HG02884 (cell line): Measurements from ENCODE around the gene NLRP4.

Experiments used
- ATAC-seq: cut with Tn5 transposase; IDR thresholded peaks from one replicate; pipeline ENCODE4 v1.9.1; 2021; ENCODE audit warnings: mild to moderate bottlenecking, moderate library complexity; ENCODE audit not compliant: unreplicated experiment

The NLRP4 gene, protein sequence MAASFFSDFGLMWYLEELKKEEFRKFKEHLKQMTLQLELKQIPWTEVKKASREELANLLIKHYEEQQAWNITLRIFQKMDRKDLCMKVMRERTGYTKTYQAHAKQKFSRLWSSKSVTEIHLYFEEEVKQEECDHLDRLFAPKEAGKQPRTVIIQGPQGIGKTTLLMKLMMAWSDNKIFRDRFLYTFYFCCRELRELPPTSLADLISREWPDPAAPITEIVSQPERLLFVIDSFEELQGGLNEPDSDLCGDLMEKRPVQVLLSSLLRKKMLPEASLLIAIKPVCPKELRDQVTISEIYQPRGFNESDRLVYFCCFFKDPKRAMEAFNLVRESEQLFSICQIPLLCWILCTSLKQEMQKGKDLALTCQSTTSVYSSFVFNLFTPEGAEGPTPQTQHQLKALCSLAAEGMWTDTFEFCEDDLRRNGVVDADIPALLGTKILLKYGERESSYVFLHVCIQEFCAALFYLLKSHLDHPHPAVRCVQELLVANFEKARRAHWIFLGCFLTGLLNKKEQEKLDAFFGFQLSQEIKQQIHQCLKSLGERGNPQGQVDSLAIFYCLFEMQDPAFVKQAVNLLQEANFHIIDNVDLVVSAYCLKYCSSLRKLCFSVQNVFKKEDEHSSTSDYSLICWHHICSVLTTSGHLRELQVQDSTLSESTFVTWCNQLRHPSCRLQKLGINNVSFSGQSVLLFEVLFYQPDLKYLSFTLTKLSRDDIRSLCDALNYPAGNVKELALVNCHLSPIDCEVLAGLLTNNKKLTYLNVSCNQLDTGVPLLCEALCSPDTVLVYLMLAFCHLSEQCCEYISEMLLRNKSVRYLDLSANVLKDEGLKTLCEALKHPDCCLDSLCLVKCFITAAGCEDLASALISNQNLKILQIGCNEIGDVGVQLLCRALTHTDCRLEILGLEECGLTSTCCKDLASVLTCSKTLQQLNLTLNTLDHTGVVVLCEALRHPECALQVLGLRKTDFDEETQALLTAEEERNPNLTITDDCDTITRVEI

DNA sequence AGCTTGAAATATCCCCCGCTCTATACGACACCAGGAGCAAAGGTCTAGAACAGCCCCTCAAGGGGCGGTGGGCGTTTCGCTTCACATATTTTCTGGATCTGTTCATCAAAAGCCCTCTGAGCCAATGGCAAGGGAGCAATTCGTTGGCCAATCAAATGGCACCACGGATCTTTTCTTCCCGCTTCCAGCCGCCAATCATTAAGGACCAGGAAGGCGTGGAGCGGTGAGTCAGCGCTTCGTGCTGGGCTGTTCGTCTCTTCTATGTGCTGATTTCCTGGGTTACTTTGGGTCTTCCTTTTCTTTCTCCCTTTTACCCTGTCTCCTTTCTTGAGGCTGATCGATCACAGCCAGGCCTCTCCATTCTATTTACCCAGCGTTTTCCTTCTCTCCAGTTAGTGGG, at the start of gene NLRP4:
NLRP4 (plus strand) TSS at position 201 of the 400 bp plus-strand sequence. CDS start 15,541 bp downstream, outside the sequence.
- no peak for ATAC-seq

DNA sequence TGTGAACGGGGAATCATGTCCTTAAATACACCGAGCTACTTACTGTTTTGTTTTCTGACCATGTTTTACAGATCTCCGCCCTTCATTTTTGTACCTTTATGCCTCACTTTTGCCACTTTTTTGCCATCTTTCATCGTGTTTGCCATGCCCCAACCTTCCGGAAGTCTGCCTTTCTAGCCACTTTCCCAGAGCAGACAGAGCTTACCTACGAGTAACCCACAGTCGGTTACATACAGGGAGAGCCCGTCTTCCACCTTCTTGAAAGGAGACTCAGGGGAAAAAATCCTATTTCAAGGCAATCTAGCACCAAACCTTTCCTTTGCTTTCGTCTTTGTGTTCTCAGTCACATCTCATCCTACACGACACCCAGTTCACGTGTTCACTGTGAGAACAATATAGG, 41.3 kb upstream of the NLRP4 start:
- ATAC-seq = no peak

DNA sequence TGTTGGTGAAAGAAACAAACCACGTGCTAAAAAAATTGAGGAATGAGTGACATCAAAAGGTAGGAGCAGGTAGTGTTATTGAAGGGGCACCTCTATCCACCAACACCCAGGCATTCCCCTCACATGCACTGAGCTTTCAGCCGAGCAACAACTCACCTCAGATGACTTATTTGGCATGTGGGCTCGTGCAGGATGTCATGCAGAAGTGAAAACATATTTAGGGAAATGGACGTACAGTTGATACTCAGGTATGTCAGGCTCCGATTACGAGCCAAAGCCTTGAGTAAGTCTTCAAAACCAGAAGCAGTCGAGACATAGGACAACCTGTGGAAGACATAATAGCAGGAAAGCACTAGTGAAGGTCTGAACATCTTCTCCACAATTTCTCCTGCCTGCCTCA, 34.9 kb upstream of the NLRP4 start:
- ATAC-seq = no peak

DNA sequence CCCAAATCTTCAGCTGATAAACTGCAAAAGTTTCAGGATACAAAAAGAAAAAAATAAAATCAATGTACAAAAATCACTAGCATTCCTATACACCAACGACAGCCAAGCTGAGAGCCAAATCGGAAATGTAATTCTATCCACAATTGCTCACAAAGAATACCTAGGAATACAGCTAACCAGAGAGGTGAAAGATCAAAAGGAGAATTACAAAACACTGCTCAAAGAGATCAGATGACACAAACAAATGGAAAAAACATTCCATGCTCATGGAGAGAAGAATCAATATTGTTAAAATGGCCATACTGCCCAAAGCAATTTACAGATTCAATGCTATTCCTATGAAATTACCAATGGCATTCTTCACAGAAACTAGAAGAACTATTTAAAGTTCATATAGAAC, 34.1 kb upstream of the NLRP4 start:
- no peak for ATAC-seq

DNA sequence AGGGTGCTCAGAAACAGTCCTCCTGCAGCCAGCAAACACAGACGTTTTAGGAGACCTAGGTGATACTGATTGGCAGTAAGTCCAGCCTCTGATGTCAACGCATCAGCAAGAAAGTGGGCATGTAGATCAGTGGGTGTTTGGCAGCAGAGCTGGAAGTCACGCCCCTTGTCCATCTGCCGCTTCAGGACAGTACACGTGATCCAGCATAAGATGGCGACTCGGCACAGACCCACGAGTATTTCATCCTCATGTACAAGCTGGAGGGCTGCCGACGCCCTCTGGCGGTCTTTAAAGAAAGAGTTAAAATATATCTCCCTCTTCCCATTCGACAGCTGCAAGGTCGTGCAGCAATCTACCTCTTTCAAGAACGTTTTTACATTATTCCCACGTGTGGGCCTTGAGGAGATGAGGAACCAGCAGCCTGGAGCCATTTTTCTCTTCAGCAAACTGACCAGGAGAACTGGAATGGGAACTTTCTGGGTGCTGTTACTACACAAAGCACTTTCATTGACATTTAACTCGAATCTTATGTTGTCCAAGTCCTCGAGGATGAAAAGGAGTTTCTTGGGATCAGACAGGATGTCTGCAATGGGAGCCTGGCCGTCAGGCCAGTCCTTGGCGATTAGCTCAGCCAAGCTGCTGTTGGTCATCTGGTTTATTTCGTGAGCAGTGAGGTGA, 26.8 kb upstream of the NLRP4 start:
- ATAC-seq = no peak

DNA sequence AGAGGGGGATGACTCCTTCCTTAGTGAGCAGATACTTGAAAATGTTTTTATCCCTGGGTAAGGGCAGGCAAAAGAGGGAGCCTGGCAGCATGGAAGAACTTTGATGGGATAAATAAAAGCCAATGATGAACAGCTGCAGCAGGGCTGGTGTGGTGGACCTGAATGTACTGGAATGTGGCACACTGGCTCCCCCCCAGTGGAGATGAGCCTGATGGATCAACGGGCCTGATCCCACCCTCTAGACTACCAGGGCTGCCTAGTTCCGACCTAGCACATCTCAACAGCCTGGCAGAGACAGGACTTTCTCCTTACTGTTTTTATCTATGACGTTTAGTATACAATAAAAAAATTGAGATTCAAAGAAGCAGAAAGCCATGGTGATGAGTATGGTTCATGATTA, 25.0 kb upstream of the NLRP4 start:
- no peak for ATAC-seq

DNA sequence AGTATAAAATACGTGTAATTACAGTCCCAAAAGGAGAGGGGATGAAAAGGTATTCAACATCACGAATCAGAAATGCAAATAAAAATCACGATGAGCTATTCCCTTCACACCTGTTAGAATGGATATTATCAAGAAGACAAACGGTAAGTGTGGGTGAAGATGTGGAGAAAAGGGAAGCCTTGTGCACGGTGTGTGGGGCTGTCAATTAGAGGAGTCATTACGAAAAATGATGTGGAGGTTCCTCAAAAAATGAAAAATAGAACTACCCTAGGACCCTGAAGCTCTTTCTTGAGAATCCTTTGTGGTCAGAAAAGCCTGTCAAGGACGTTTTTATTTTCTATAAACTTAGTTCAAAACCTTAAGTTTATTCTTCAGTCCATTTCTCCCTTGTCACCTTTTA, 23.9 kb upstream of the NLRP4 start:
- ATAC-seq = no peak

DNA sequence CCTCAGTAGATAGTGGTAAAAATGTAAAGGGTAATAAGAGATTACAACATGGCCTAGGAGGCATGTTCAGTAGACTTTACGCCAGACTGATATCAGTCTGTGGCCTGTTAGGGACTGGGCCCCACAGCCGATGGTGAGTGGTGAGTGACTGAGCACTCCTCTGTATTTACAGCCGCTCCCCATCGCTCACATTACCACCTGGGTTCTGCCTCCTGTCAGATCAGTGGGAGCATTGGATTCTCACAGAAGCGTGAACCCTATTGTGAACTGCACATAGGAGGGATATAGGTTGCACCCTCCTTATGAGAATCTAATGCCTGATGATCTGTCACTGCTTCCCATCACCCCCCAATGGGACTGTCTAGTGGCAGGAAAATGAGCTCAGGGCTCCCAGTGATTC, 22.4 kb upstream of the NLRP4 start:
- no peak for ATAC-seq

DNA sequence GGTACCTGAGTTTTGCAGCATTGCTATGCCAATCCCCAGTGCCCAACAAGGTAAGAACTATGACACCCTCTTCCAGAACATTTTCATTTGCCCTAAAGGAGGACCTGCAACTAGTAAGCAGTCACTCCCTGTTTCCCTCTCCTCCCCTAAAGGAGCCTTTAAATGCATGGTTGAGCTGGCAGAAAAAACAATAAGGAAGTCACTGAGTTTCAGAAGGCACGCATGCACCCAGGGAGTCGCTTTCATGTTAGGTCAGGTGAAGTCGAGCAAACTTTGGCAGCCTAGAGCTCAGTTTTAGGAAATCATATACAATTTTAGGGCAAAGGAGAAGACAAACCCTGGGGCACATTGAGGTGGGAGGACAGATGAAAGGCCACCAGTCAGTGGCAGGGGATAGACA, 16.3 kb upstream of the NLRP4 start:
- ATAC-seq = no peak

DNA sequence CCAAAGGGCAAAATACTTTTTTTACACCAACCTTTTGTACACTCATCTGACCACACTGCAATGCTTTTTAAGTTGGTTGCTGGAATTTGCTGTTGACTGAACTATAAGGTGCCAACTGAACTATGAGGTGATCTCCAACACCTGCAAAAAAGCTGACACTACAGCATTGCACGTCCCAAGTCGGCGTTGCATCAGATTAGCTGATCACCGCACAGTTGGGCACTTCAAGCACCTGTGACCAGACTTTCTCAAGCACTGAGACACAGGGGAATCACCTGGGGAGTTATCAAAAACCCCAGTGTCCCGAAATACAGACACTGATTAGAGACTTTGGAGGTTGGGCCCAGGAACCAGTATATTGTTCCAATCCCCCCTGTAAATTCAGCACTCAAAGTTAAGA, 5.7 kb upstream of the NLRP4 start:
- no peak for ATAC-seq

DNA sequence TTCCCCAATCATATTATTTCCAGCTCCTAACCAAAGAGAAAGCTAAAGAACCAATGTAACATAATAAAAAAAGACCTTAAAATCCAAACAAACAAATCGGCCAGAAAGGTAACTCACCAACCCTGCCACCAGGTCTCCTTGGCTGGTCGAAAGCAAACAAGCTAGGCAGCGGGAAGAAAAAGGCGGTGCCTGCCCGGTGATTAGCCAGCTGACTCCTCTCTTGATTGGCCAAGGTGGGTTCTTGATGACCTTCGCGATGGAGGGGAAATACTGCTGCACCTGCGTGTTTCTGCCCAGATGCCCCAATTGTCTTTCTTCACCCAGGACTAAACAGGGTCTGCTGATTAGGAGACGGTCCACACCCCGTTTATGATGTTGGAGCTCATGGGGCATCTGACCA, 4.5 kb upstream of the NLRP4 start, which contains the start of gene NLRP11:
NLRP11 (minus strand) TSS at position 154 of the 400 bp plus-strand sequence. CDS start 13,825 bp downstream, outside the sequence.
- ATAC-seq = no peak

DNA sequence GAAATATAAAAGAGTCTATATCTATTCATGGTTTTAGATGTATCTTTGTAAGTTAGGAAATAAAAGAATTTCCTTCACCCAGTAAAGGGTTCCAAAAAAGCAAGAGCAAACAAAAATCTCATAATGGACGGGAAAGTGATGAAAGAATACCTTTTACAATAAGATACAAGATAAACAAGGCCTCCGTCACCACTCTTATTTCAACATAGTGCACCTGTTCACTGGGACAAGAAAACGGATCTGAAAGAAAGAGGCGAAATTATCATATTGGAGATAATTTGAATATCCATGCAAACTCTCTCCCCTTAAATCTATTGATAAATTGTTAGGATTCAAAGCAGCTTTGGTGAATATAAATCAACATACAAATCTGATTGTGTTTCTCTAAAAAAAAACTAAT, 3.7 kb upstream of the NLRP4 start:
- ATAC-seq = no peak

DNA sequence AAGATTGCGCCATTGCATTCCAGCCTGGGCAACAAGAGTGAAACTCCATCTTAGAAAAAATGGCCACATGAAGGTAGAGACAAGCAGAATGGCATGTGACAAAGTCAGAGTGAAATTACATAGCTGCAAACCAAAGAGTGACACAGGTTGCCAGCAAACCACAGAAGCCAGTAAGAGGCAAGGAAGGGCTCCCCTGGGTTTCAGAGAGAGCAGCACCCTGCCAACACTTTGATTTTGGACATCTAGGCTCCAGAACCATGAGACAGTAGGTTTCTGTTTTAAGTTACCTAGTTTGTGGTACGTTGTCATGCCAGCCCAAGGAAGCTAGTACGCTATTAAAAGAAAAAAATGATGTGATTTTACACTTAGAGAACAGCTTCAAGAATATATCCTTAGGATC, 1.9 kb downstream of the NLRP4 start:
- no peak for ATAC-seq

DNA sequence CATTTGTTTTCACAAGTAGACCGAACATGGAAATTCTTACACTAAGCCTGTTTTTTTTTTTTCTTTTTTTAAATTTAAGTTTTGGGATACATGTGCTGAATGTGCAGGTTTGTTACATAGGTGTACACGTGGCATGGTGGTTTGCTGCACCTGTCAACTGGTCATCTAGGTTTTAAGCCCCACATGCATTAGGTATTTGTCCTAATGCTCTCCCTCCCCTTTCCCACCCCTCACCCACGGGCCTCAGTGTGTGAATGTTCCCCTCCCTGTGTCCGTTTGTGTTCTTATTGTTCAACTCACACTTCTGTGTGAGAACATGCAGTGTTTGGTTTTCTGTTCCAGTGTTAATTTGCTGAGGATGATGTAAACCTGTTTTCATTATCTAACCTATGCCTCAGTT, 2.6 kb downstream of the NLRP4 start:
- ATAC-seq = no peak

DNA sequence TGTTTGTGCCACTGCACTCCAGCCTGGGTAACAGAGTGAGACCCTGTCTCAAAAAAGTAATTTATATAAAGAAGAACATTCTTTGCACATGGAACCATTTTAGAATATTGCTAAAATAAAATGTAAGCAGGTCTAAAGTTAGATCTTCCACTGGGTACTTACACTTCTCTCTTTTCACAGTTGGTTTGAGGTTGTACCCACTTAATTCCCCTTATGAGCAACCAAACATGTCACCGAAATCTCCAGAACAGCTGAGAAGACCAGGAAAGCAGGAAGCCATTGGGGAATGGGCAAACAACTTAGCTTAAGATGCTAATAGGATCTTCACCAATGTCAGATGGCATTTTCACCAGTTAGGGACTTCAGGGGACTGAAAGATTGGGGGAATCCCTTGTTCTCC, 18.8 kb downstream of the NLRP4 start:
- no peak for ATAC-seq

DNA sequence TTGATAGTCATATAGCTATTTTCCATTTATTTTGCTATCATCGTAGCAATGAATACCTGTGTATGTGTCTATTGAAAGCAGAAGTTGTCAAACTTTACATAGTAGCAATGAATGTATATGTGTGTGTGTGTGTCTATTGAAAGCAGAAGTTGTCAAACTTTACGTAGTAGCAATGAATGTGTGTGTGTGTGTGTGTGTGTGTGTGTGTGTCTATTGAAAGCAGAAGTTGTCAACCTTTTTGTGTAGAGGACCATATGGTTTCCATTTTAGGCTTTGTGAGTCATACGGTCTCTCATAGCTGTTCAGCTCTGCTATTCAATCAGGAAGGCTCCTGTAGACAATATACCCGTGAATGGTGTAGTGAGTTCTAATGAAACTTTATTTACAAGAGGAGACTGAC, 20.8 kb downstream of the NLRP4 start:
- ATAC-seq = no peak

DNA sequence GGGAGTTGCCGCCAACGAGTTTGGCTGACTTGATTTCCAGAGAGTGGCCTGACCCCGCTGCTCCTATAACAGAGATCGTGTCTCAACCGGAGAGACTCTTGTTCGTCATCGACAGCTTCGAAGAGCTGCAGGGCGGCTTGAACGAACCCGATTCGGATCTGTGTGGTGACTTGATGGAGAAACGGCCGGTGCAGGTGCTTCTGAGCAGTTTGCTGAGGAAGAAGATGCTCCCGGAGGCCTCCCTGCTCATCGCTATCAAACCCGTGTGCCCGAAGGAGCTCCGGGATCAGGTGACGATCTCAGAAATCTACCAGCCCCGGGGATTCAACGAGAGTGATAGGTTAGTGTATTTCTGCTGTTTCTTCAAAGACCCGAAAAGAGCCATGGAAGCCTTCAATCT, 21.6 kb downstream of the NLRP4 start:
- no peak for ATAC-seq

DNA sequence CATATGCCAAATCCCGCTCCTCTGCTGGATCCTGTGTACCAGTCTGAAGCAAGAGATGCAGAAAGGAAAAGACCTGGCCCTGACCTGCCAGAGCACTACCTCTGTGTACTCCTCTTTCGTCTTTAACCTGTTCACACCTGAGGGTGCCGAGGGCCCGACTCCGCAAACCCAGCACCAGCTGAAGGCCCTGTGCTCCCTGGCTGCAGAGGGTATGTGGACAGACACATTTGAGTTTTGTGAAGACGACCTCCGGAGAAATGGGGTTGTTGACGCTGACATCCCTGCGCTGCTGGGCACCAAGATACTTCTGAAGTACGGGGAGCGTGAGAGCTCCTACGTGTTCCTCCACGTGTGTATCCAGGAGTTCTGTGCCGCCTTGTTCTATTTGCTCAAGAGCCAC, 22.1 kb downstream of the NLRP4 start:
- no peak for ATAC-seq

DNA sequence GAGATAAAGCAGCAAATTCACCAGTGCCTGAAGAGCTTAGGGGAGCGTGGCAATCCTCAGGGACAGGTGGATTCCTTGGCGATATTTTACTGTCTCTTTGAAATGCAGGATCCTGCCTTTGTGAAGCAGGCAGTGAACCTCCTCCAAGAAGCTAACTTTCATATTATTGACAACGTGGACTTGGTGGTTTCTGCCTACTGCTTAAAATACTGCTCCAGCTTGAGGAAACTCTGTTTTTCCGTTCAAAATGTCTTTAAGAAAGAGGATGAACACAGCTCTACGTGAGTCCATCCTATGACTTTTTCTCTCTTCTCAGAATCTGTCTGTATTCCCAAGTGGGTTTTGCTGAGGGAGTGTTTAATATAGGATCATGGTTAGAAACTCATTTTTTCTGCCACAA, 22.6 kb downstream of the NLRP4 start:
- ATAC-seq = no peak

DNA sequence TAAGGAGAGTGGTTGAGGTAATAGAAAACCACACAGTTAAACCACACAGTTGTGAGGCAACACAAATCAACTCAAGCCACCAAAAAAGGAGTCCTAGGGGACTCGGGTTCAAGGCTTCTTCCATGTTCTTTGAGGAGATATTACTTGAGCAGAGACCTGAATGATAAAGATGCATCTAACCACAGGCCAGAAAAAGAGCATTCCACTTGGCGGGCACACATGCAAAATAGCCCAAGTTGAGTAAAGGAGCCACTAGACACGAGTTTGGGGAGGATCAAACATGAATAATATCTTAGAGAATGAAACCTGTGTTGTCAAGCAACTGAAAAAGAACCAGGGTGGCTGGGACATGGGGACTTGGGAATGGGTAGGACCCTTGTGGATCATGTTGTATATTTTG, 30.2 kb downstream of the NLRP4 start:
- no peak for ATAC-seq

DNA sequence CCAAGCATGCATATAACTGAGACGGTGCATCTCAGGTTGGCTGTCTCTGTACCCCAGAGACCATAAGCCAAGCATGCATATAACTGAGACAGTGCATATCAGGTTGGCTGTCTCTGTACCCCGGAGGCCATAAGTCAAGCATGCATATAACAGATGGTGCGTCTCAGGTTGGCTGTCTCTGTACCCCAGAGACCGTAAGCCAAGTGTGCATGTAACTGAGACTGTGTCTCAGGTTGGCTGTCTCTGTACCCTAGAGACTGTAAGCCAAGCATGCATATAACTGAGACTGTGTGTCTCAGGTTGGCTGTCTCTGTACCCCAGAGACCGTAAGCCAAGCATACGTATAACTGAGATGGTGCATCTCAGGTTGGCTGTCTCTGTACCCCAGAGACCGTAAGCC, 30.8 kb downstream of the NLRP4 start:
- no peak for ATAC-seq
